Measurements from ENCODE around the gene TMEM74B. TPM values are rescaled to one million over a fixed set of nuclear protein-coding genes. Genes with fewer than 3 reads are reported as not detected.

The TMEM74B gene
- total and polyA plus RNA-seq, 3 experiments from 2014 or later = 0.18 TPM; not detected in 2

DNA sequence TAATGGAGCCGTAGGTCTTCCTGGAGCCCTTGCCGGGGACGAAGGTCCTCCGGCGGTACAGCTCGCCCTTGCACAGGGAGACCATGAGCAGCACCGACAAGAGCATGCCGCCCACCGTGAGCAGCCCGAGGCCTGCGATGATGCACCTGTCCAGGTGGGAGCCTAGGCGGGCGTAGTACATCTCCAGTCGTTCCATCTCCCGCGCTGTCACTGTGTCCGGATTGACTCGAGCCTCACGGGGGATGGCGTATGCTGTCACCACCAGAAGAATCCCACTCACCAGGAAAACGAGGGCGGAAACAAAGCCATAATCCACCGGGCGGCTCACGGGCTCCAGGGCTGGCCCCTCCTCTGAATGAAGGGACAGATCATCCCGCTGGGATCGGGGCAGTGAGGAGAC lies 3.8 kb downstream of the TMEM74B start:
- no peak for DNase-seq
- no peak overlapping the region for H3K27ac Mint-ChIP-seq
- no peak overlapping the region for H3K27ac ChIP-seq (ENCODE audit: low read depth, low read length)
- H3K36me3 ChIP-seq (ENCODE audit: insufficient read depth, low read length) = no peaks in the 10 kb centered on the region
- no peaks in the 10 kb centered on the region for H3K4me1 ChIP-seq (ENCODE audit: insufficient read depth, low read length)
- H3K27me3 Mint-ChIP-seq = peaks cover 13 to 21% of the 10 kb centered on the region in 2 donors
- H3K4me3 Mint-ChIP-seq = no peak overlapping the region
- peaks cover 6% of the 10 kb centered on the region for H3K27me3 ChIP-seq (ENCODE audit: insufficient read depth, low read length, poor library complexity, severe bottlenecking)
- POLR2A ChIA-PET = no interaction called here
- H3K9me3 Mint-ChIP-seq = peaks cover 0 to 2% (median 0%) of the 10 kb centered on the region in 5 donors
- H3K36me3 Mint-ChIP-seq = peaks cover 0 to 19% (median 7%) of the 10 kb centered on the region in 3 donors
- no peak overlapping the region for H3K4me3 ChIP-seq (ENCODE audit: low read length)
- CTCF ChIA-PET = no interaction called here
- H3K9me3 ChIP-seq (ENCODE audit: low read length) = no peaks in the 10 kb centered on the region
- peaks cover 8 to 12% (median 9%) of the 10 kb centered on the region in 3 donors for H3K4me1 Mint-ChIP-seq

DNA sequence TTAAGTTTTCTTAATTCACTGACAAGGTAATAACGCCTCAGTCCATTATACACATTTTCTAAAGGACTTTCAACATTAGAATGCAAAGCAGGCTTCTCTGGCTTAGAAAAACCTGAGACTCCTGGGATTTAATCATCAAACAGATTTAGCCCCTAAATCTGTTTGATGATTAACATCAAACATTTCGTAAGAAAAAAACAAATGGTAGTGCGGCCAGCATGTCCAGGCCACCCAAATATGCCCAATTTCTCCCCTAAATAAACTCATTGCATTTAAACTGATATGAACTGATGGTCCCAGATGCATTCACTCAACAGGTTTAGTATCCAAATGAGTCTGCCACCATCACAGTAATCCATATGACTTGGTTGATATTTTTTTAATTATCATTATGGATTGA lies 6.2 kb downstream of the TMEM74B start:
- no peak overlapping the region for H3K27ac Mint-ChIP-seq
- ChIA-PET POLR2A (no interaction called here), CTCF (no interaction called here)
- no peak overlapping the region for H3K27ac ChIP-seq (ENCODE audit: low read depth, low read length)
- no peak overlapping the region for H3K4me3 ChIP-seq (ENCODE audit: low read length)
- H3K4me1 Mint-ChIP-seq = no peaks in the 10 kb centered on the region
- no peaks in the 10 kb centered on the region for H3K4me1 ChIP-seq (ENCODE audit: insufficient read depth, low read length)
- peaks cover 0 to 2% (median 0%) of the 10 kb centered on the region in 5 donors for H3K9me3 Mint-ChIP-seq
- peaks cover 3 to 40% (median 15%) of the 10 kb centered on the region in 3 donors for H3K36me3 Mint-ChIP-seq
- DNase-seq = no peak
- peaks cover 5 to 8% of the 10 kb centered on the region in 2 donors for H3K27me3 Mint-ChIP-seq
- no peaks in the 10 kb centered on the region for H3K36me3 ChIP-seq (ENCODE audit: insufficient read depth, low read length)
- H3K27me3 ChIP-seq (ENCODE audit: insufficient read depth, low read length, poor library complexity, severe bottlenecking) = no peaks in the 10 kb centered on the region
- no peaks in the 10 kb centered on the region for H3K9me3 ChIP-seq (ENCODE audit: low read length)
- no peak overlapping the region for H3K4me3 Mint-ChIP-seq

DNA sequence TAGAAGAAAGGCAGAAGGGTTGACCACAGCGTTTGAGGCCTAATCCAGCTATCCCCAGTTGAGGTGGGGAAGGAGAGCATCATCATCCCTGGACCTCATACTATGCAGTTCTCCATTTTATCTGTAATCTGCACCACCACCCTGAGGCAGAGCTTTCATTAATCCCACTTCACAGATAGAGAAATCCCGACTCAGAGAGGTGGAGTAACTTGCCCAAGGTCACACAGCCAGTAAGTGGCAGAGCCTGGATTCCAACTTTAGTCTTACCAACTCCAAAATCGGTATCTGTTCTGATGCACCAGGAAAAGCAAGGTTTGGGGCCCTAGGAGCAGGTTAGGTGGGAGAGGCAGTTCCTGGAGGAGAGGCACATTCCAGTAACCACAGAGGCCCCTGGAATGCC lies 6.7 kb downstream of the TMEM74B start:
- no peak overlapping the region for H3K27ac ChIP-seq (ENCODE audit: low read depth, low read length)
- POLR2A ChIA-PET = no interaction called here
- no peak overlapping the region for H3K4me3 ChIP-seq (ENCODE audit: low read length)
- H3K27me3 ChIP-seq (ENCODE audit: insufficient read depth, low read length, poor library complexity, severe bottlenecking) = no peaks in the 10 kb centered on the region
- CTCF ChIA-PET = no interaction called here
- no peaks in the 10 kb centered on the region for H3K4me1 ChIP-seq (ENCODE audit: insufficient read depth, low read length)
- Mint-ChIP-seq H3K36me3 (peaks cover 3 to 45% (median 17%) of the 10 kb centered on the region in 3 donors), H3K27ac (no peak overlapping the region), H3K4me1 (no peaks in the 10 kb centered on the region), H3K9me3 (peaks cover 0 to 2% (median 0%) of the 10 kb centered on the region in 5 donors), H3K27me3 (peaks cover 3% of the 10 kb centered on the region in 2 donors), H3K4me3 (no peak overlapping the region)
- H3K36me3 ChIP-seq (ENCODE audit: insufficient read depth, low read length) = no peaks in the 10 kb centered on the region
- H3K9me3 ChIP-seq (ENCODE audit: low read length) = no peaks in the 10 kb centered on the region
- DNase-seq = no peak

DNA sequence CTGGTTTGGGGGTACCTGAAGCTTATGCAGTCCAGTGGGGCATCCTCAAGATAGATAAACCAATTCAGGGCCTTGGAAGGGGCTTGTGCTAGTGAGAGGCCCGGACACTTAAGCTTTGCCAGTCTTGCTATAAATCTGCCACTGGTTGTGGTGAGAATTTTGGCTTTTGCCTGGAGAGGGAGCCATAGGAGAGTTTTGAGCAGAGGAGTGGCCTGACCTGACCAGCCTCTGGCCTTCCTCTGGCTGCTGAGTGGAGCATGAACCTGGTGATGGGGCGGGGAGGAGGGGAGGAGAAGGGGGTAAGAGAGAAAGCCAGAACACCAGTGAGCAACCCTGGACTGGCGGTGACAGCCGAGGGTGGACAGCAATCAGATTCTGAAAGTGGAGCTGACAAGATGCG lies 7.1 kb downstream of the TMEM74B start:
- Histone ChIP-seq H3K4me1 (ENCODE audit: insufficient read depth, low read length) (no peaks in the 10 kb centered on the region), H3K9me3 (ENCODE audit: low read length) (no peaks in the 10 kb centered on the region), H3K4me3 (ENCODE audit: low read length) (no peak overlapping the region), H3K27me3 (ENCODE audit: insufficient read depth, low read length, poor library complexity, severe bottlenecking) (no peaks in the 10 kb centered on the region), H3K27ac (ENCODE audit: low read depth, low read length) (no peak overlapping the region), H3K36me3 (ENCODE audit: insufficient read depth, low read length) (no peaks in the 10 kb centered on the region)
- H3K9me3 Mint-ChIP-seq = peaks cover 0 to 2% (median 0%) of the 10 kb centered on the region in 5 donors
- H3K36me3 Mint-ChIP-seq = peaks cover 3 to 49% (median 19%) of the 10 kb centered on the region in 3 donors
- no peaks in the 10 kb centered on the region for H3K4me1 Mint-ChIP-seq
- H3K4me3 Mint-ChIP-seq = no peak overlapping the region
- no peak for DNase-seq
- POLR2A ChIA-PET = no interaction called here
- H3K27me3 Mint-ChIP-seq = peaks cover 0 to 3% of the 10 kb centered on the region in 2 donors
- CTCF ChIA-PET = no interaction called here
- peak overlapping the region in 1 of 8 donors; percentile 82 for H3K27ac Mint-ChIP-seq

DNA sequence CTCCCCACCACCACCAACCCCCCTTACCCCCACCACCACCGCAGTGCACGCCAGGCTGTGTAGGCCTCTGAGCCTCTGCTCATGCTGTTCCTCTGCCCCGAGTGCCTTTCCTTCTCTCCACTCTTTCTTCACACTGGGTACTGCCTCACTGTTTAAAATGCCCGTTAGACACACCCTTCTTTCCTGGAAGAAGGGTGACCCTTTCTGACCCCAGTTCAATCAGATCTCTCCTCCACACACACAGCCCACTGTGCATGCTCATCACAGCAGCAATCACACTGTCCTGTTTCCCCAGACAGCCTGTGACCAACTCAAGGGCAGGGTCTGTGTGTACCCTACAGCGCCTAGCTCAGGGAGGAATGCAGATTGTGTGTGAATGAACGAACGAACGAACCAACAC lies 10.0 kb downstream of the TMEM74B start:
- peaks cover 11 to 76% (median 32%) of the 10 kb centered on the region in 3 donors for H3K36me3 Mint-ChIP-seq
- H3K9me3 Mint-ChIP-seq = peaks cover 0 to 2% (median 0%) of the 10 kb centered on the region in 5 donors
- no peak for DNase-seq
- ChIA-PET POLR2A (no interaction called here), CTCF (no interaction called here)
- H3K27me3 ChIP-seq (ENCODE audit: insufficient read depth, low read length, poor library complexity, severe bottlenecking) = no peaks in the 10 kb centered on the region
- H3K9me3 ChIP-seq (ENCODE audit: low read length) = no peaks in the 10 kb centered on the region
- H3K4me3 ChIP-seq (ENCODE audit: low read length) = no peak overlapping the region
- no peak overlapping the region for H3K27ac ChIP-seq (ENCODE audit: low read depth, low read length)
- no peaks in the 10 kb centered on the region for H3K4me1 ChIP-seq (ENCODE audit: insufficient read depth, low read length)
- H3K4me3 Mint-ChIP-seq = no peak overlapping the region
- peaks cover 12% of the 10 kb centered on the region for H3K36me3 ChIP-seq (ENCODE audit: insufficient read depth, low read length)
- H3K27ac Mint-ChIP-seq = no peak overlapping the region
- no peaks in the 10 kb centered on the region for H3K27me3 Mint-ChIP-seq
- no peaks in the 10 kb centered on the region for H3K4me1 Mint-ChIP-seq

DNA sequence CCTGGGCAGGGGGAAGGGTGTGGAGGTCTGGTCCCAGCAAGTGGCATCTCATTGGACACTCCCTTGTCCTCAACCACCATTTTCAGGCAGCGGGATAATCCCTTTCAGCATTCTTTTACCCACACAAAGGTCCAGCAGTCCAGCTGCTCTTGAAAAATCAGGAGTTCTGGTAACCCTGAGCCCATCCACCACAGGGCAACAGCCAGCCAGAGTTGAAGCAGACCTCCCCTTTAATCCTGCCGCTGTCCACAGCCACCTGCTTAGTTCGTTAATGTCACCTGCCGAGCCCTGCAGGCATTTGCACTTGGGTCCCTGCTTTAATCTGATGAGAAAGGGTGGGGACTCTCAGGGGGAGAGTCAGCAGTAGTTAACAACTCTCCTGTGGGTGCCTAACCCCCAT lies 11.1 kb downstream of the TMEM74B start:
- H3K4me3 ChIP-seq (ENCODE audit: low read length) = no peak overlapping the region
- no peak for DNase-seq
- Mint-ChIP-seq H3K9me3 (peaks cover 0 to 2% (median 0%) of the 10 kb centered on the region in 5 donors), H3K36me3 (peaks cover 15 to 84% (median 36%) of the 10 kb centered on the region in 3 donors), H3K27me3 (no peaks in the 10 kb centered on the region), H3K4me1 (no peaks in the 10 kb centered on the region), H3K27ac (peak overlapping the region in 1 of 8 donors; percentile 54), H3K4me3 (no peak overlapping the region)
- no peaks in the 10 kb centered on the region for H3K27me3 ChIP-seq (ENCODE audit: insufficient read depth, low read length, poor library complexity, severe bottlenecking)
- no peaks in the 10 kb centered on the region for H3K4me1 ChIP-seq (ENCODE audit: insufficient read depth, low read length)
- CTCF ChIA-PET = no interaction called here
- no peak overlapping the region for H3K27ac ChIP-seq (ENCODE audit: low read depth, low read length)
- POLR2A ChIA-PET = no interaction called here
- peaks cover 13% of the 10 kb centered on the region for H3K36me3 ChIP-seq (ENCODE audit: insufficient read depth, low read length)
- H3K9me3 ChIP-seq (ENCODE audit: low read length) = no peaks in the 10 kb centered on the region

DNA sequence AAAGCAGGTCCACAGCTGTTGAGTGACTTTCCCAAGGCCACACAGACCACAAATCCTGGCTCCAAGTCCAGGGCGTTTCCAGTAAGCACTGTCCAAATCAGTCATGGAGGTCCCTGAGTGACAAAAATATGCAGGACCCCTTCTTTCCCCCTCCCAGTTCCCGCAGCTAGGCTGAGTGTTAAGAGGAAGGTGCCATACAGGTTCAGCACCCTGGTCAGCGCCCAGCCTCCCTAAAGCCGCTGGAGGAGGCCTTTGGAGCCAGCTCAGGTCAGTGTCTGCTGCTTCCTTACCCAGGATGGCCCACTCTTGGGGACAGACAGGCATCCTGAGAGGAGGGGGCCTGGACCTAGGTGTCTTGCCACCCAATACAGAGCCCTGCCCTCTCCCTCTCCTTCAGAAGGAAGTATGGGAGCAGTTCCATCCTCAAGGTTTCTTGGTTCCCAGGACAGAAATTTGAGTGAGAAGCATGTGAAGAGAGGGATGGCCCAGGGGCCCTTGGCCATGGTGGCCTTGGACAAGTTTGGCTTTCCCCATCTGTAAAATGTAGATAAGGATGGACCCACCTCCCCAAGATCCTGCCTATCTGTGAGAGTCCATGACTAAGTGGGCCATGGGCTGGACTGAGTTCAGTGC lies 13.2 kb downstream of the TMEM74B start:
- H3K27ac Mint-ChIP-seq = peak overlapping the region in 1 of 8 donors; percentile 3
- ChIA-PET POLR2A (no interaction called here), CTCF (no interaction called here)
- Histone ChIP-seq H3K4me3 (ENCODE audit: low read length) (no peak overlapping the region), H3K27ac (ENCODE audit: low read depth, low read length) (no peak overlapping the region), H3K9me3 (ENCODE audit: low read length) (no peaks in the 10 kb centered on the region), H3K27me3 (ENCODE audit: insufficient read depth, low read length, poor library complexity, severe bottlenecking) (no peaks in the 10 kb centered on the region), H3K36me3 (ENCODE audit: insufficient read depth, low read length) (peaks cover 25% of the 10 kb centered on the region), H3K4me1 (ENCODE audit: insufficient read depth, low read length) (no peaks in the 10 kb centered on the region)
- H3K36me3 Mint-ChIP-seq = peaks cover 31 to 96% (median 50%) of the 10 kb centered on the region in 3 donors
- no peak for DNase-seq
- no peak overlapping the region for H3K4me3 Mint-ChIP-seq
- H3K9me3 Mint-ChIP-seq = no peaks in the 10 kb centered on the region
- no peaks in the 10 kb centered on the region for H3K4me1 Mint-ChIP-seq
- H3K27me3 Mint-ChIP-seq = no peaks in the 10 kb centered on the region

DNA sequence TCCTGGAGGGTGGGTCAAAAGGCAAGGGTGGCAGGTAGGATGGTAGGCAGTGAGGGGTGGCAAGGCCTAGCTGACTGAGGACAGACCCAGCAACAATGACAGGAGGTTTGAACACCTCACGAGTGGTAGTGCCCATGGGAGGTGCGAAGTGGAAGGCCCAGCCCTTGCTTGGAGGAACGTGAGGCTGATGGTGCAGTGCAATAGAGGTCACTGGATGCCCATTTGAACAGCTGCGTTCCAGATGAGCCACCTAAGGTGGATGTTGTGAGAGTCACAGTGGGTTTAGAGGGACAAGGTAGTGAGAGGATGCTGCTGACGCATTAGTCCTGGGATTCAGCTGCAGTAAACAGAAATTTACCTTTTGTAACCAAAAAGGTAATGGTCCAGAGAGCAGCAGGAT lies 15.6 kb downstream of the TMEM74B start:
- Mint-ChIP-seq H3K9me3 (no peaks in the 10 kb centered on the region), H3K27ac (peak overlapping the region in 1 of 8 donors; percentile 74), H3K27me3 (no peaks in the 10 kb centered on the region), H3K36me3 (peaks cover 39 to 98% (median 57%) of the 10 kb centered on the region in 3 donors), H3K4me1 (no peaks in the 10 kb centered on the region), H3K4me3 (no peak overlapping the region)
- no peak overlapping the region for H3K27ac ChIP-seq (ENCODE audit: low read depth, low read length)
- H3K36me3 ChIP-seq (ENCODE audit: insufficient read depth, low read length) = peaks cover 44% of the 10 kb centered on the region
- H3K9me3 ChIP-seq (ENCODE audit: low read length) = no peaks in the 10 kb centered on the region
- no peak for DNase-seq
- no peaks in the 10 kb centered on the region for H3K27me3 ChIP-seq (ENCODE audit: insufficient read depth, low read length, poor library complexity, severe bottlenecking)
- CTCF ChIA-PET = no interaction called here
- POLR2A ChIA-PET = interaction anchor here (0.5 kb wide), 1 partner anchor 1598 kb away, joined by 3 read pairs; no protein-coding TSS in a partner anchor
- no peak overlapping the region for H3K4me3 ChIP-seq (ENCODE audit: low read length)
- H3K4me1 ChIP-seq (ENCODE audit: insufficient read depth, low read length) = no peaks in the 10 kb centered on the region
